Hepatocyte (in vitro differentiated cells): ENCODE data around the gene SLC26A11.

Source experiments
- CTCF ChIP-seq: fragments of 200-600 bp; sonication (generic); IDR thresholded peaks from 2 replicates; pipeline ENCODE4 v1.5.1; 2016; ENCODE audit warnings: antibody characterized with exemption, mild to moderate bottlenecking; ENCODE audit not compliant: poor library complexity
- EZH2 ChIP-seq: fragments of 200-600 bp; sonication (generic); IDR thresholded peaks from 2 replicates; pipeline ENCODE4 v1.6.1; 2016; ENCODE audit warnings: antibody characterized with exemption, mild to moderate bottlenecking, borderline replicate concordance
- EZH2phosphoT487 ChIP-seq: fragments of 200-600 bp; sonication (generic); IDR thresholded peaks from one replicate; pipeline ENCODE4 v1.6.1; 2018; ENCODE audit warnings: antibody characterized with exemption, mild to moderate bottlenecking, low read depth, moderate library complexity; ENCODE audit not compliant: unreplicated experiment, severe bottlenecking

- no peak for TF ChIP-seq CTCF
- TF ChIP-seq EZH2 = no peak
- no peak for TF ChIP-seq EZH2phosphoT487
Measured at GRCh38 chr17:80247561-80247960, 27.3 kb downstream of the SLC26A11 start.
